ENCODE measurements around the gene MTUS2.
"Not testable (repeated sequence)": the region's sequence is repeated elsewhere in the genome, so short reads cannot be mapped to it uniquely, and the experiment has no call there.

MTUS2 gene

GRCh38 chr13:29174093-29174492 lies 354.0 kb downstream of the MTUS2 start:
- DNase-seq, result no peak

DNA sequence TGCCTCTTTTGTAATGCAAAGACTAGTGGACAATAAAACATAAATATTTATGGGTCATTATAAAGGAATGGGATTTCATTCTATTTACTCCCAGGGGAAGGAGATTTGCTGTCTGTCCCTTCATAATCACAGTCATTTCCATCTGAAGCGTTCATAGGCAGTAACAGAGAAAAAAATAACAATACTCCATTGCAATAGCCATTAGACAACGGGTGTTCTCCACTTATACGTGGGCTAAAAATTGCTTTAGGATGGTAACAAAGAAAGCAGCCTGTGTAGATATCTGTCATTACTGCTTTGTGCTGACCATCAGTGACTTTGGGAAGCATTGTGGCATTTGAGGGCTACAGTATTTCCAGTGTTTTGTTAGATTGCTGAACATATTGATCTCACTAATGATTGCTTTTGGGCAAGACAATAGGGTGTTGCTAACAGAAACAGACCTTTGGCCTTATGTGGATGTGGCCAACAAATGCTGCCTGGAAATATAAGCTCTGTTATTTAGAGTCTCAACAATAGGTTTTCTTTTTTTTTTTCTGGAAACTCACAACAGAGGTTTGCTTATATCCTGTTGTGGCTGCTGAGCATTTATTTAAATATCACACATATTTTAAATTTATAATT lies 355.2 kb downstream of the MTUS2 start:
- DNase-seq, result no peak

DNA sequence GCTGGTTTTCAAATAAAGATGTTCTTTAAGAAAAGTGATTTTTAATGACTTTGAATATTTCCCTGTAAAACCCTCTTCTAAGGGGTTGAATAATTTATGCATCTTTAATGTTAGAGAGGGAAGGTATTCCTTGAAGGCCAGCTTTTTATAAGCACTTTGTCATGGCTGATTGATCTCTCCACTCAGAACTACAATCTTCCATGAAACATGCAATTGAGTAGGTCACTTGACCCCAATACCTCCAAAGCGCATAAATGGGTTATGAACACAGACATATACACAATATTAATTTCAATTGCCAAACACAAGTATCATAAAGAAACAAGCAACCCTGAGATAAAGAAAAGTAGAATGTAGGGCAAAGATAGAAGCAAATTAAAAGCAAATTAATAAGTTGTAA lies 359.9 kb downstream of the MTUS2 start:
- no peak for DNase-seq

GRCh38 chr13:29182216-29182615 lies 362.1 kb downstream of the MTUS2 start:
- no peak for DNase-seq

GRCh38 chr13:29185926-29186325 lies 365.8 kb downstream of the MTUS2 start:
- no peak for DNase-seq

DNA sequence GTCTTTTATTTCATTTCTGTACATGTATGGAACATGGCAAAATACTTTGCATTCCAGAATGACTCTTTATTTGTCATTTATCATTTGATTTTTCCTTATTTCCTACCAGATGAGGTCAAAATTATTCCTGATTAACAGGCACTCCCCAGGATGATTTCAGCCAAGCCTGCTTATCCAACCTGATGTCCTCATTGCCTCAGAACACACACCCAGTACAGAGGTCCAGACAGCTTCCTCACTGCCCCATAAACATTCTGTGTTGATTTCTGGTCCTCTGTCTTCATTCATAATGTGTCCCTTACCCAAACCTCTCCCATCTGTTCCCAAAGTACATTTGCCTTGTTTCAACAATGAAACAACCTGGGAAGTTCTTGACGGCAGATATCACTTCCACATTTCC lies 367.4 kb downstream of the MTUS2 start:
- DNase-seq, result no peak

GRCh38 chr13:29190298-29190697 lies 370.2 kb downstream of the MTUS2 start:
- no peak for DNase-seq

DNA sequence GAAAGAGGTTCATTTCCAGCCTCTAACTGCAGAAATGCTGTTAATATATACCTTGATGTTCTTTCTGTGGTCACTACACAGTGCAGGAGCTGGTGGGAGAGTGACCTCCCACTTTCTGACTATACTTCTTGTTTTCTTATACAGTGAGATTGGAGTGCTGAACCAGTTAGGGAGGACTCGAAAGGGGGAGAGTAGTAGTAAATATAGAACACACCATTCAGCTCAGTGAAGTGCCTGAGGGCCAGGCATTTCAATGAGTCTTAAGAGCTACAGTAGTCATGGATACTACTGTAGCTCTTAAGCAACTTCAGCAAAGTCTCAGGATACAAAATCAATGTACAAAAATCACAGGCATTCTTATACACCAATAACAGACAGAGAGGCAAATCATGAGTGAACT lies 372.9 kb downstream of the MTUS2 start:
- no peak for DNase-seq

DNA sequence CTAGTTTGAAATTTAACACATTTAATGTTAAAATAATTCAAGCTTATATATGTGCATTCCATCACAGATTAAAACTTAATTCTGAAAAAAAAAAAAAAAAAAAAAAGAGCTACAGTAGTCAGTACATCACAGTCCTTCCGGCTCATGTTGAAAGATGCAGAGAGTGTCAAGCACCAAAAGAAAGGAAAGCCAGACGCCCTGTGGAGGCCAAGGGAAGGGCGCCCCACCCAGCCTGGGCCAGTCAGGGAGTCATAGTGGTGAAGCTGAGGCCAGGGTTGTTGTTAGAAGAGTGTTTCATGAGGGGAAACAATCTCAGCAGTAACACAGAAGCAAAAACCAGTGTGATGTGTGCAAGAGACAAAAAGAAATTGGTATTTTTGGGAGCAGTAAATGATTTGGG lies 375.3 kb downstream of the MTUS2 start:
- DNase-seq, result no peak

- no peak for DNase-seq
Measured at GRCh38 chr13:29196409-29197074, 376.4 kb downstream of the MTUS2 start.

- not testable (repeated sequence) for DNase-seq
Measured at GRCh38 chr13:29202753-29203152, 382.6 kb downstream of the MTUS2 start.

GRCh38 chr13:29204651-29205050 lies 384.5 kb downstream of the MTUS2 start:
- no peak for DNase-seq

DNA sequence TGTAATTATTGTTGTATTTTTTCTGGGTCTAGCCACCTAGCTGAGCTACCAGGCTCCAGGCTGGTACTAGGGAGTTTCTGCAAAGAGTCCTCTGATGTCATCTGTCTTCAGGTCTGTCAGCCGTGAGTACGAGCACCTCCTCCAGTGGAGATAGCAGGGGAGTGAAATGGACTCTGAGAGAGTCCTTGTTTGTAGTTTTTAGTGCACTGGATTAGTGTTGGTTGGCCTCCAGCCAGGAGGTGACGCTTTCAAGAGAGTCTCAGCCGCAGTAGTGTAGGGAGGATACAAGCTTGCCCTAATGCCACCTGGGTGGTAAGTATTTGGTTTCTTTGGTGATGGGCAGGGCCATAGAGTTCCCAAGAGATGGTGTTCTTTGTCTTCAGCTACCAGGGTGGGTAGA lies 390.5 kb downstream of the MTUS2 start:
- no peak for DNase-seq

GRCh38 chr13:29211162-29211561 lies 391.0 kb downstream of the MTUS2 start:
- DNase-seq, result not testable (repeated sequence)

GRCh38 chr13:29222458-29222857 lies 402.3 kb downstream of the MTUS2 start:
- DNase-seq, result no peak

DNA sequence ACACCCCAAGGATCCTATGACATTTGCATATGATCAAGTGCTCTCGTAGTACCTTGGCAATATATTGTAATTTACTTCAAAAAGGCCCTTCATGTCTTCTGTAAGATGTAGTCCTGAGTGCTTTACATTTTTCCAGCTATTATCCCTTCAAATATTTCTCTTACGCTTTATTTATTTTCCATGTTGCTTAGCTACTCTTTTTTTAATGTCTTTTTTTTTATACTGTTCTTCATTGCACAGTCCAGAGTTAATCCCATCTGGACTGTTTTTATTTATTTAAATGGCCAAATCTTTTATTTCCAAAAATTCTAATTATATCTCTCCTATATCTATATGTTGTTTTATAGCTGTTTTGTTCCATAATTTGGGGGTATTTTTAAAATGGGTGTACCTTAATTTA lies 404.1 kb downstream of the MTUS2 start:
- DNase-seq, result no peak

DNA sequence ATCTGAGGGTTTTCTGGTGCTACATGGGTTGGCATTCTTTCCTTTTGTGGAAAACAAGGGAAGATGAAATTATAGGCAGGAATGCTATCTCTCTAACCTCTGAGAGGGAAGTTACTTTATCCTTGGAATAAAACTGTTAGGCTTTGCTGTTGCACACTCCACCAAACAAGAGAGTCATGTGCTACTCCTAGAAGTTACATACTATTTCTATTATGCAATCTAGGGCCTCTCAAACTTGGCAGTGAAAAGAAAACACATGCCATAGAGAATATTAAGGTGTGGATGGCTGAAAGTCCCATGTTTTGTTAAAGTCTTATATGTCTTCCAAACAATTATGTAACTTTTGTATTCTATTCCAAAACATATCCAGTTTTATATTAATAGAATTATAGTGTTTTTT lies 407.4 kb downstream of the MTUS2 start:
- no peak for DNase-seq

DNA sequence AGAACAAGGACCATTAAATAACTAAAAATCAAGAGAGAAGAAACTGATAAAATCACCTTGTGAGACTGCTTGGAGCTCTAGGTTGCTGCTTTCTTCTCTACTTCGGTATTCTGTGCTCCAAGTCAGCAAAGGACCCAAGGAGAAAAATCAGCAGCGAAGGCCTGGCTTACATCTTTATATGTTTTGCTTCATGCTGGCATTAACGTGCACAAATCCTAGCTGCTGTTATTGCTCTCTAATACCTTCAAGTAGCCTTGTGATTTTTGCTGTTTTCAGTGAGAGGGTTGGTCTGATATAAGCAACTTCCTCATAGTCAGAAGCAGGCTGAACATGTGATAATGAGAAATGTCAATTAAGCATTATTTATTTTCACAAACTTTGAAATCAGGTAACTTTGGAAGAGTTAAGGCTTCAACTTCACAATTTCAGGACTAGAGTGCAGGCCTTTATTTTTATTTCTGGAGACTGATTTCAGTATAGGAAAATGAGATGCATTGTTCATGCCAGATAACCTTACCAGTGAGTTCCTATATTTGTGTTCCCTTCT lies 410.2 kb downstream of the MTUS2 start:
- no peak for DNase-seq

DNA sequence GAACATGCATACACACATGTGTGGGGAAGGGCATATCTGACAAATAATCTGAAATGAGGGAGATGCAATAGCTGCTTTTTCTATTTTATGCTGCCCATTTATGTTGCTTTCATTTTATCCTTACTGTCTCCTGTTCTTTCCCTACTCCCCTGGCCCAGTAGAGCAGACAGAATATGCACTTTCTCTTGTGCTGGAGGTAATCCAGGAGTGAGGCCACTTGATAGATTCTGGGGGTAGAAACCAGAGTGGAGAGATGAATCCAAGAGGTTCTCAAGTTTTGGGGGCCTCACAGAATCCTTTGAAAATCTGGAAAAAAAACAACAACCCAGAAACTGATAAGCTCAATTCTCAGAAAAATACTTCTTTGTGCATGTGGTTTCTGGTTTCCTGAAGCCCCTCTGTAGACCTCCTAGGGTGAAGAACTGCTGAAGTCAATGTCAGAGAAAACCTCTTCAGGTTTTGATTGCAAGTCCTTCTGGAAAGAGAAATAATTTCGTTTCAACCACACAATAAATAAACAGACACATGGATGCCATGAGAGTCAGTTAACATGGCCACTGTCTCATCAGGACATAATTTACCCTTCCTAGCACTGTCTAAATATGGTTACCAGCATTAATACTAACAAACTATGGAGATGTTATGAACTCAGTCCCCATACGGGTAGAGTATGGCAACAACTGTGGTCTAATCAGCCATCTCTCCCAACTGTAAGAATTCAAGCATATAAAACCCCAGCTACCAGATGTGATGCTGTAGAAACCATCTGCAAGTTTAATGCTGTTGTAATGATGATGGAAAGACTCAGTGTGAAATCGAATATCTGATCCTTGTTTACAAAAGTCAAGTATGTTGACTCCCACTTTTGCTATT lies 419.8 kb downstream of the MTUS2 start:
- DNase-seq, result no peak

GRCh38 chr13:29254626-29255370 lies 434.7 kb downstream of the MTUS2 start:
- DNase-seq, result no peak

DNA sequence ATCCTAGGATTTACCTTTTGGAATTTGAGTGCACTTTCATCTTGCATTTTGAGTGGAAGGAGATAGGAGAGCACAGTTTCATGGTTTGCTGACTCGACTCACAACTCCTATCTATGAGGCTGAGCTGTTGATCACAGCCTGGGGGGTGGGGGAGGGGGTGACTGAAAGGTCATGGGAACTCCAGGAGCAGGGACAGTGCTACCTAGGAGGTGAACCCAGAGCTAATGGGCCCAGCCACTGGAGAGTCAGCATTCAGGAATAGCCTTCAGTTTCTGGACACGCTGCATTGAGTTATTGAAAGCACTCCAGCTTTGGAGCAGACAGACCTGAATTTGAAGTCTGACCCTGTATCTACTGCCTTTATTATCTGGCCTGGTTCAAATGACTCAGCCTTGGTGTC lies 435.4 kb downstream of the MTUS2 start:
- DNase-seq, result no peak

- no peak for DNase-seq
Measured at GRCh38 chr13:29260684-29261083, 440.5 kb downstream of the MTUS2 start.

DNA sequence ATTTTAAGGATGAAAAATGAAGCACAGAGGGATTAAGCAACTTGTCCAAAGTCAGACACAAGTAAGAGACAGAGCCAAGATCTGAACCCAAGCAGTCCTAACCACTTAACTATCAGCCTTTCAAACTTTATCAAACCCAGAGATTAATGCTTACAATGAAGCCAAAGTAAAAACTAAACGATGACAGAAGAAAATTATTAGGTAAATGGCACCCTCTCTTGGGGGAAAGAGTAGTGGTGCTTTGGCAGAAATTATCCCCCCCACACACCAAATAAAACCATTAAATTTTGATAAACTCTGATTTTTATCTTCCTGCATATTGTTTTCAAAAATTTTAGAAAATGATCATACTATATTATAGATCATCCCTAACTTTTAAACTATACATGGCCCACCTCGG lies 446.1 kb downstream of the MTUS2 start:
- DNase-seq, result no peak
